ENCODE results near the gene UCP3. TPM values are rescaled to one million over a fixed set of nuclear protein-coding genes. Genes with fewer than 3 reads are reported as not detected.

The UCP3 gene
- total RNA-seq, 1 donor from 2014 or later, result 3.7 TPM

- no peak for DNase-seq (ENCODE audit: extremely low spot score, unreplicated experiment)
- H3K36me3 Mint-ChIP-seq, result peaks cover 13% of the 10 kb centered on the region
- TF ChIP-seq CTCF (conservative IDR thresholded peaks at IDR 0.05), result no peak
Observed at GRCh38 chr11:74021998-74022397, 13.1 kb upstream of the UCP3 start.

GRCh38 chr11:74020539-74020938 is 11.7 kb upstream of the UCP3 start:
- Mint-ChIP-seq H3K9me3 (no peaks in the 10 kb centered on the region), H3K36me3 (peaks cover 20% of the 10 kb centered on the region), H3K27ac (no peak overlapping the region), H3K27me3 (no peaks in the 10 kb centered on the region), H3K4me1 (ENCODE audit: unreplicated experiment) (no peaks in the 10 kb centered on the region), H3K4me3 (no peak overlapping the region)
- TF ChIP-seq CTCF (conservative IDR thresholded peaks at IDR 0.05), result no peak
- no peak for DNase-seq (ENCODE audit: extremely low spot score, unreplicated experiment)

More at GRCh38 chr11:74021998-74022397, 13.1 kb upstream of the UCP3 start:
- no peaks in the 10 kb centered on the region for H3K9me3 Mint-ChIP-seq
- H3K27me3 Mint-ChIP-seq, result no peaks in the 10 kb centered on the region
- no peak overlapping the region for H3K27ac Mint-ChIP-seq
- H3K4me3 Mint-ChIP-seq, result no peak overlapping the region
- H3K4me1 Mint-ChIP-seq (ENCODE audit: unreplicated experiment), result no peaks in the 10 kb centered on the region

GRCh38 chr11:74019860-74020259 is 11.0 kb upstream of the UCP3 start:
- no peak overlapping the region for H3K4me3 Mint-ChIP-seq
- H3K27ac Mint-ChIP-seq, result peak overlapping the region; percentile 74
- H3K9me3 Mint-ChIP-seq, result no peaks in the 10 kb centered on the region
- no peak for DNase-seq (ENCODE audit: extremely low spot score, unreplicated experiment)
- H3K36me3 Mint-ChIP-seq, result peaks cover 23% of the 10 kb centered on the region
- H3K27me3 Mint-ChIP-seq, result no peaks in the 10 kb centered on the region
- no peak for TF ChIP-seq CTCF (conservative IDR thresholded peaks at IDR 0.05)
- H3K4me1 Mint-ChIP-seq (ENCODE audit: unreplicated experiment), result no peaks in the 10 kb centered on the region

- no peak for DNase-seq (ENCODE audit: extremely low spot score, unreplicated experiment)
- Mint-ChIP-seq H3K4me1 (ENCODE audit: unreplicated experiment) (no peaks in the 10 kb centered on the region), H3K4me3 (no peak overlapping the region), H3K27ac (peak overlapping the region; percentile 74), H3K36me3 (peaks cover 23% of the 10 kb centered on the region), H3K27me3 (no peaks in the 10 kb centered on the region), H3K9me3 (no peaks in the 10 kb centered on the region)
- TF ChIP-seq CTCF (conservative IDR thresholded peaks at IDR 0.05), result no peak
Observed at GRCh38 chr11:74019104-74019738, 10.3 kb upstream of the UCP3 start.

GRCh38 chr11:74018331-74019005 is 9.6 kb upstream of the UCP3 start:
- Mint-ChIP-seq H3K4me3 (no peak overlapping the region), H3K9me3 (no peaks in the 10 kb centered on the region), H3K27ac (peak overlapping the region; percentile 74), H3K4me1 (ENCODE audit: unreplicated experiment) (no peaks in the 10 kb centered on the region), H3K36me3 (peaks cover 17% of the 10 kb centered on the region), H3K27me3 (no peaks in the 10 kb centered on the region)
- no peak for TF ChIP-seq CTCF (conservative IDR thresholded peaks at IDR 0.05)
- no peak for DNase-seq (ENCODE audit: extremely low spot score, unreplicated experiment)
